ENCODE measurements around the gene ASB7.

The ASB7 gene

DNA sequence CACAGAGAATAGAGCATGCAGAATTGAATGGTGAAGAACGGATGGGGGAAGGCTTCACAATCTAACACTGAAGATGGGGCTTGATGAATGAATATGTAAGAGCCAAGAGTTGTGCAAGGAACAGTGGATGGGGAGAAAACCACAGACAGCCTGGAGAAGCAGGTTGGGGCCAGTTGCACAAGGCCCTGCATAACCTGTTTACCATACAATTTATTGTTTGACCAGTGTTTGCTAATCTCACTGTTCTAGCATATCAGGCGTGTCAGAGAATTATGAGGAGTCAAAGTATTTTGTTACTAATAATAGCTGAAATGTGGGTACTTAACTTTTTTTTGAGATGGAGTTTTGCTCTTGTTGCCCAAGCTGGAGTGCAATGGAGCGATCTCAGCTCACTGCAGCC, 36.8 kb upstream of the ASB7 start:
- Histone ChIP-seq H3K79me2 (ENCODE audit: control insufficient read depth, insufficient read depth, low read length) (no peaks in the 10 kb centered on the region), H3K18ac (ENCODE audit: low read length) (no peak overlapping the region), H4K5ac (ENCODE audit: low read length) (no peak overlapping the region), H2BK5ac (ENCODE audit: low read length) (no peak overlapping the region), H2AK5ac (ENCODE audit: low read length) (no peak overlapping the region), H3K36me3 (ENCODE audit: control insufficient read depth, insufficient read depth, low read length) (no peaks in the 10 kb centered on the region), H3K79me1 (ENCODE audit: low read length) (no peaks in the 10 kb centered on the region), H3K4me3 (ENCODE audit: low read length) (no peak overlapping the region), H3K23ac (ENCODE audit: low read length) (no peak overlapping the region), H3K4me2 (ENCODE audit: low read length) (no peak overlapping the region), H3K27me3 (ENCODE audit: insufficient read depth, low read length, poor library complexity) (no peaks in the 10 kb centered on the region), H3K9ac (ENCODE audit: low read length) (no peak overlapping the region), H3K4ac (ENCODE audit: low read depth, low read length) (no peak overlapping the region), H2BK120ac (ENCODE audit: low read depth, low read length) (no peak overlapping the region), H2BK15ac (replicated peaks; ENCODE audit: low read depth) (no peak overlapping the region), H3K4me1 (ENCODE audit: control insufficient read depth, low read depth, low read length) (no peaks in the 10 kb centered on the region), H3K56ac (ENCODE audit: low read length) (no peak overlapping the region), H3K27ac (ENCODE audit: low read depth, low read length) (no peak overlapping the region), H4K8ac (ENCODE audit: low read depth, low read length) (no peak overlapping the region)
- DNase-seq, result no peak
- WGBS (ENCODE audit: extremely low coverage, insufficient coverage, low lambda C conversion rate), result no CpG with 5 or more reads among the region's 3 CpGs

DNA sequence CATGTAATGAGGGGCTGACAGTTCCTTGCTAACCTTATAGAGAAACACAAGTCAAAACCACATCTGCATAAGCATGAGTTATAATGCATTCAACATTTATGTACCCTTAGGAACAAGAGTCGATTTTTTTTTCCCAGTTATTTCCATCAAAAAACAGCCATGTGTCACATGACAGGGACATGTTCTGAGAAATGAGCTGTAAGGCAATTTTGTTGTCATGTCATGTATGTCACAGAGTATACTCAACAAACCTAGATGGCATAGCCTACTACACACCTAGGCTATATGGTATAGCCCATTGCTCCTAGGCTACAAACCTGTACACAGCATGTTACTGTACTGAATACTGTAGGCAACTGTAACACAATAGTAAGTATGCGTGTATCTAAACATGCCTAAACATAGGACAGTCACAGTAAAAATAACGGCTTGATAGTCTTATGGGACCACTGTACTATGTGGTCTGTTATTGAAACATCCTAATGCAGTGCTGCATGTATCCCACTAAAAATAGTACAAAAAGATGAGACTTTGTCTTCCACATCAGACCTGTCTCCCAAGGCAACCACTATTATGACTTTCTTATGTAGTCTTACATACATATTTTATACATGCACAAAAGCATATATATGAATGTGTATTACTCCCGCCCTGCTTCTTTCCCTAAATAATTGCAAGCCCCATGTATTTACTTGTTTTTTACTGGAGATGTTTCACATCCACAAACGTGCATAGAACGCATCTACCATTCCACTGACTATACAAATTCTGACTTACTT, 35.4 kb upstream of the ASB7 start:
- Histone ChIP-seq H3K4me1 (ENCODE audit: control insufficient read depth, low read depth, low read length) (no peaks in the 10 kb centered on the region), H2BK120ac (ENCODE audit: low read depth, low read length) (no peak overlapping the region), H3K4me3 (ENCODE audit: low read length) (no peak overlapping the region), H2AK5ac (ENCODE audit: low read length) (no peak overlapping the region), H3K23ac (ENCODE audit: low read length) (no peak overlapping the region), H3K18ac (ENCODE audit: low read length) (no peak overlapping the region), H2BK5ac (ENCODE audit: low read length) (no peak overlapping the region), H3K9ac (ENCODE audit: low read length) (no peak overlapping the region), H2BK15ac (replicated peaks; ENCODE audit: low read depth) (no peak overlapping the region), H3K27me3 (ENCODE audit: insufficient read depth, low read length, poor library complexity) (no peaks in the 10 kb centered on the region), H3K4me2 (ENCODE audit: low read length) (no peak overlapping the region), H3K36me3 (ENCODE audit: control insufficient read depth, insufficient read depth, low read length) (no peaks in the 10 kb centered on the region), H3K4ac (ENCODE audit: low read depth, low read length) (no peak overlapping the region), H4K5ac (ENCODE audit: low read length) (no peak overlapping the region), H3K56ac (ENCODE audit: low read length) (no peak overlapping the region), H3K79me1 (ENCODE audit: low read length) (no peaks in the 10 kb centered on the region), H3K27ac (ENCODE audit: low read depth, low read length) (no peak overlapping the region), H3K79me2 (ENCODE audit: control insufficient read depth, insufficient read depth, low read length) (no peaks in the 10 kb centered on the region), H4K8ac (ENCODE audit: low read depth, low read length) (no peak overlapping the region)
- no CpG with 5 or more reads among the region's 6 CpGs for WGBS (ENCODE audit: extremely low coverage, insufficient coverage, low lambda C conversion rate)
- no peak for DNase-seq

DNA sequence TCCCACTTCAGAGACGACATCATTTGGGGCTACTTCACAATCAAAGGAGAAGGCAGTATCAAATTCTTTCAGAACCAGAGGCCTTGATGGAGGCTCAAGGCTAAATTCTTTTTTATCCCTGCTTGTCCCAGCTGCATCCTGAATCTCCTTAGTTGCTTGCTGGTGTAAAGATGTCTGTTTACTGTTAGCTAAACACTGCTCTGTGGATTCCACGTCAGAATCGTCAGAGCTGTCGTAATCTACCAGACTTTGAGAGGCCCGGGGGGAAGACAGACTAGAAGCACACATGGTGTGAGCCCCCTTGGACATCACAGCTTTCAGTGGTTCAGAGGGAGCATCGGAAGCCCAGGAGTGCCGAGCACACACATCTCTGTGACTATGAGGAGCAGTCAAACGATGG, 33.0 kb upstream of the ASB7 start:
- DNase-seq, result no peak
- Histone ChIP-seq H2BK15ac (replicated peaks; ENCODE audit: low read depth) (no peak overlapping the region), H2AK5ac (ENCODE audit: low read length) (no peak overlapping the region), H3K79me1 (ENCODE audit: low read length) (no peaks in the 10 kb centered on the region), H3K56ac (ENCODE audit: low read length) (no peak overlapping the region), H2BK5ac (ENCODE audit: low read length) (no peak overlapping the region), H3K23ac (ENCODE audit: low read length) (no peak overlapping the region), H3K4me3 (ENCODE audit: low read length) (no peak overlapping the region), H3K18ac (ENCODE audit: low read length) (no peak overlapping the region), H3K9ac (ENCODE audit: low read length) (no peak overlapping the region), H4K5ac (ENCODE audit: low read length) (no peak overlapping the region), H3K79me2 (ENCODE audit: control insufficient read depth, insufficient read depth, low read length) (no peaks in the 10 kb centered on the region), H3K36me3 (ENCODE audit: control insufficient read depth, insufficient read depth, low read length) (no peaks in the 10 kb centered on the region), H3K4me1 (ENCODE audit: control insufficient read depth, low read depth, low read length) (no peaks in the 10 kb centered on the region), H2BK120ac (ENCODE audit: low read depth, low read length) (no peak overlapping the region), H3K4ac (ENCODE audit: low read depth, low read length) (no peak overlapping the region), H4K8ac (ENCODE audit: low read depth, low read length) (no peak overlapping the region), H3K27ac (ENCODE audit: low read depth, low read length) (no peak overlapping the region), H3K4me2 (ENCODE audit: low read length) (no peak overlapping the region), H3K27me3 (ENCODE audit: insufficient read depth, low read length, poor library complexity) (no peaks in the 10 kb centered on the region)
- no CpG with 5 or more reads among the region's 8 CpGs for WGBS (ENCODE audit: extremely low coverage, insufficient coverage, low lambda C conversion rate)

GRCh38 chr15:100570275-100570674, 32.1 kb upstream of the ASB7 start:
- Histone ChIP-seq H3K18ac (ENCODE audit: low read length) (no peak overlapping the region), H2AK5ac (ENCODE audit: low read length) (no peak overlapping the region), H2BK5ac (ENCODE audit: low read length) (no peak overlapping the region), H3K36me3 (ENCODE audit: control insufficient read depth, insufficient read depth, low read length) (no peaks in the 10 kb centered on the region), H3K79me1 (ENCODE audit: low read length) (no peaks in the 10 kb centered on the region), H2BK120ac (ENCODE audit: low read depth, low read length) (no peak overlapping the region), H3K4me2 (ENCODE audit: low read length) (no peak overlapping the region), H3K4me1 (ENCODE audit: control insufficient read depth, low read depth, low read length) (no peaks in the 10 kb centered on the region), H3K4me3 (ENCODE audit: low read length) (no peak overlapping the region), H3K23ac (ENCODE audit: low read length) (no peak overlapping the region), H3K9ac (ENCODE audit: low read length) (no peak overlapping the region), H2BK15ac (replicated peaks; ENCODE audit: low read depth) (no peak overlapping the region), H3K56ac (ENCODE audit: low read length) (no peak overlapping the region), H3K79me2 (ENCODE audit: control insufficient read depth, insufficient read depth, low read length) (no peaks in the 10 kb centered on the region), H4K8ac (ENCODE audit: low read depth, low read length) (no peak overlapping the region), H3K4ac (ENCODE audit: low read depth, low read length) (no peak overlapping the region), H3K27ac (ENCODE audit: low read depth, low read length) (no peak overlapping the region), H3K27me3 (ENCODE audit: insufficient read depth, low read length, poor library complexity) (no peaks in the 10 kb centered on the region), H4K5ac (ENCODE audit: low read length) (no peak overlapping the region)
- DNase-seq, result peak; percentile 1
- WGBS (ENCODE audit: extremely low coverage, insufficient coverage, low lambda C conversion rate), result no CpG with 5 or more reads among the region's 3 CpGs

DNA sequence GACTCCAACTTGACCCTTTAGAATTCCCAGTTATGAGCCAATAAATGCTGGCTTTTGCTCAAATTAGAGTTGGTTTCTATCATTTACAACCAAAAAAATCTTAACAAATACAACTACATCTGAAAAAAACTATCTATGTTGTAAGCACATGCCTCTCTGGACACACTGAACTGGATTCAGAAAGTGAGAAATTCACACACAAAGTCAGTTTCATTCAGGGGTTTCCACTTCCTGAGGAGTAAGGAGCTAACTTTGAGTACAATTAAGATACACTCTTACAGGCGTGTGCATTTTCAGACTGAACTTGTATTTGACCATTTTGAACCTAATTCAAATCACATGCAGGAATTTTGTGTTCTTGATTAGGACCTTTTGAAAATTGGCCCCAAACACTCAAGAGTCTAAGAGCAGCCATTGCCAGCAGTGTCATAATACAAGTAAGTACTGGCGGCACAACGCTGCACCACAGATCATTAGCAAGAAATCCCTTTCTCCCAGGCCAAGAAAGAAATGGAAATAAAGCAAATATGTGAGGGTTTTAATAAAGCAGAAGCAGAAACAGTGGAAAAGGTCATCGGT, 31.6 kb upstream of the ASB7 start:
- Histone ChIP-seq H3K27me3 (ENCODE audit: insufficient read depth, low read length, poor library complexity) (no peaks in the 10 kb centered on the region), H2BK15ac (replicated peaks; ENCODE audit: low read depth) (no peak overlapping the region)
- WGBS (ENCODE audit: extremely low coverage, insufficient coverage, low lambda C conversion rate), result no CpG with 5 or more reads among the region's 4 CpGs

More for the DNA sequence above, 31.6 kb upstream of the ASB7 start:
- Histone ChIP-seq H2BK120ac (ENCODE audit: low read depth, low read length) (no peak overlapping the region), H2BK5ac (ENCODE audit: low read length) (no peak overlapping the region), H3K36me3 (ENCODE audit: control insufficient read depth, insufficient read depth, low read length) (no peaks in the 10 kb centered on the region), H3K9ac (ENCODE audit: low read length) (no peak overlapping the region), H3K4me3 (ENCODE audit: low read length) (no peak overlapping the region), H3K79me1 (ENCODE audit: low read length) (no peaks in the 10 kb centered on the region), H4K5ac (ENCODE audit: low read length) (no peak overlapping the region), H2AK5ac (ENCODE audit: low read length) (no peak overlapping the region), H3K27ac (ENCODE audit: low read depth, low read length) (no peak overlapping the region), H3K23ac (ENCODE audit: low read length) (no peak overlapping the region), H3K4ac (ENCODE audit: low read depth, low read length) (no peak overlapping the region), H4K8ac (ENCODE audit: low read depth, low read length) (no peak overlapping the region), H3K79me2 (ENCODE audit: control insufficient read depth, insufficient read depth, low read length) (no peaks in the 10 kb centered on the region), H3K4me1 (ENCODE audit: control insufficient read depth, low read depth, low read length) (no peaks in the 10 kb centered on the region), H3K4me2 (ENCODE audit: low read length) (no peak overlapping the region), H3K56ac (ENCODE audit: low read length) (no peak overlapping the region), H3K18ac (ENCODE audit: low read length) (no peak overlapping the region)
- no peak for DNase-seq
